WTC11 (cell line): ENCODE measurements around the gene CD163L1.

Experiments used
- ESRRA ChIP-seq: sonication (generic); formaldehyde crosslinking; IDR thresholded peaks from 2 replicates; pipeline ENCODE4 v1.8.1; 2022; ENCODE audit warnings: mild to moderate bottlenecking, missing genetic modification reagents, borderline replicate concordance
- TF ChIP-seq, protein P1 (sequence below): fragments of 200-600 bp; IDR thresholded peaks from 2 replicates; pipeline ENCODE4 v1.8.0; 2022; ENCODE audit warnings: antibody characterized with exemption
- TF ChIP-seq, protein P2 (sequence below): sonication (generic); formaldehyde crosslinking; IDR thresholded peaks from 2 replicates; pipeline ENCODE4 v1.8.1; 2023; ENCODE audit warnings: mild to moderate bottlenecking, missing genetic modification reagents

DNA sequence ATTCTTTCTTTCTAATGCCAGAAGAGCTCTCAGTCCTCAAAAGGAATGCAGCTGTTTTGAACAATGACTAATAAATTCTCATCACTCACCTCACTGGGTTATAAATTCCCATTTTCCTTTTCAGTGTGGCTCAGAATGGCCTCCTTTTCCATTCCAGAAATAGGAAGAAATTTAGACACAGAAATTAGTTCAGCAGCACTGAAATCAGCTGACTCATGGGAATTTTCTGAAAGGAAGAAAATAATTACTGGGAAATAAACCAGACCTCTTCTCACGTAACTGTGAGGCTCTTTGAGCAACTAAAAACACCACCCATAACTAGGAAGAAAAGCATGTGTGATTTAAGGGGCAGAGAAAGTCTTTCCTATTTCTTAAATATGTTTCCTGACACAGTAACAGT is 35.8 kb upstream of the CD163L1 start:
- TF ChIP-seq, protein P1, sequence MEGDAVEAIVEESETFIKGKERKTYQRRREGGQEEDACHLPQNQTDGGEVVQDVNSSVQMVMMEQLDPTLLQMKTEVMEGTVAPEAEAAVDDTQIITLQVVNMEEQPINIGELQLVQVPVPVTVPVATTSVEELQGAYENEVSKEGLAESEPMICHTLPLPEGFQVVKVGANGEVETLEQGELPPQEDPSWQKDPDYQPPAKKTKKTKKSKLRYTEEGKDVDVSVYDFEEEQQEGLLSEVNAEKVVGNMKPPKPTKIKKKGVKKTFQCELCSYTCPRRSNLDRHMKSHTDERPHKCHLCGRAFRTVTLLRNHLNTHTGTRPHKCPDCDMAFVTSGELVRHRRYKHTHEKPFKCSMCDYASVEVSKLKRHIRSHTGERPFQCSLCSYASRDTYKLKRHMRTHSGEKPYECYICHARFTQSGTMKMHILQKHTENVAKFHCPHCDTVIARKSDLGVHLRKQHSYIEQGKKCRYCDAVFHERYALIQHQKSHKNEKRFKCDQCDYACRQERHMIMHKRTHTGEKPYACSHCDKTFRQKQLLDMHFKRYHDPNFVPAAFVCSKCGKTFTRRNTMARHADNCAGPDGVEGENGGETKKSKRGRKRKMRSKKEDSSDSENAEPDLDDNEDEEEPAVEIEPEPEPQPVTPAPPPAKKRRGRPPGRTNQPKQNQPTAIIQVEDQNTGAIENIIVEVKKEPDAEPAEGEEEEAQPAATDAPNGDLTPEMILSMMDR, result no peak
- TF ChIP-seq, protein P2, sequence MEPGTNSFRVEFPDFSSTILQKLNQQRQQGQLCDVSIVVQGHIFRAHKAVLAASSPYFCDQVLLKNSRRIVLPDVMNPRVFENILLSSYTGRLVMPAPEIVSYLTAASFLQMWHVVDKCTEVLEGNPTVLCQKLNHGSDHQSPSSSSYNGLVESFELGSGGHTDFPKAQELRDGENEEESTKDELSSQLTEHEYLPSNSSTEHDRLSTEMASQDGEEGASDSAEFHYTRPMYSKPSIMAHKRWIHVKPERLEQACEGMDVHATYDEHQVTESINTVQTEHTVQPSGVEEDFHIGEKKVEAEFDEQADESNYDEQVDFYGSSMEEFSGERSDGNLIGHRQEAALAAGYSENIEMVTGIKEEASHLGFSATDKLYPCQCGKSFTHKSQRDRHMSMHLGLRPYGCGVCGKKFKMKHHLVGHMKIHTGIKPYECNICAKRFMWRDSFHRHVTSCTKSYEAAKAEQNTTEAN (CRISPR knock-in tag), result no peak
- no peak for TF ChIP-seq ESRRA (CRISPR knock-in tag)
